SK-N-DZ (cell line): ENCODE measurements around the gene APOBEC3H.

ENCODE experiments used
- DNase-seq: peaks from one replicate; pipeline ENCODE4 v3.0.0-alpha.2; 2015; ENCODE audit warnings: low spot score

Gene APOBEC3H

DNA sequence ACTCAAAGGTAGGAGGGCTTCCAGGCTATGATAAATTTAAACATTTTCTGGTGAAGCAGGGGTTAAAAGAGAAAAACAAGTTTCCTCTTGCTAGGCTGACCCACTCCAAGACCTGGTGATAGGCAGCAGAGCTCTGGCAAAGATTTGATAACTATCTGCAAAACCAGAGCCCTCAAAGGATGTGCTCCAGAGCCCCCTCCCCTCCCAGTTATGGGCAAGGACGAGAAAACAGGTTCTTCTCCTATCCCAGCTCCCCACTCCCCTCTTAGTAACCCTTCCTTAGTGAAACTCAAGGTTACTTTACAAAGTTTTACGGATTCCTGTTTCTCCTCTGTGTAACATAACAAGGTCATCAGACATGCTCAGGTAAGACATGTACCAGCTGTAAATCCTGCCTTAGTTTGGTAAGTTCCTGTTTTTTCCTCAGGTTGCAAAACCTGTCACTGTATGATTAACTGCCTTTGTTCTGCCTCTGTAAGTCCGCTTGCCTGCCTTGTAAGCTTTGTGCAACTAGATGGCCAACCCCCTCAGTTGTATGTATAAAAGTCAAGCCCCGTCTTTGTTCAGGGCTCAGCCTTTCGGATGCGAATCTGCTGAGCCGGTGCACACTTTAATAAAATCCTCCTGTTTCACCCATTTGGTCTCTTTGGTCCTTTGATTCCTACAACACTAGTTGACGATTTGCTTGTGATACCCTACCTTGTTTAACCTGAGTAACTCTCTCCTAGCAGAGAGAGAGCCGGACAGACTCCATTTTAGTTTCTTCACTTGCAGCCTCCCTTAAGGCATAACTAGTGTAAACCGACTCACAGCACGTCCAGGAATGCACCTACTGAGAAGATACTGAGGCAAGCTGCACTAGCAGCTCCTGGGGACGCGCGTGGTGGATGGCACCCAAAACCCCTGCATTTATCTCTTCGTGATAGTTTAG is 13.9 kb downstream of the APOBEC3H start:
- peak; percentile 69 for DNase-seq

DNA sequence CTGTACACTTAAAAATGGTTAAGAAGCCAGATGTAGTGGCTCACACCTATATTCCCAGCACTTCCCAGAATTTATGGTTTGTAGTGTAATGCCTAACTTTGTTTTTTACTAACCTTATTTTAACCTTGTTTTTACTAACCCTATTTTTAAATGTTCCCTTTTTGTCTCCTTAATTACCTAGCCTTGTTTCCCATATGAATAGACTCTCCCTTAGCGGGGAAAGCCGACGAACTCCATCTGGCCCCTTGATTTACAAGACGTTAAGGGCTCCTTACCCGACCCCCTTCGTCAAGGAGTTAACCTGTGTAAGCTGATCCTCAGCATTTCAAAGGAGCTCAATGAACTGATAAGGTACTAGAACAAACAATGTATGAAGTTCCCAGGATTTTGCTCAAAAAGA is 17.1 kb downstream of the APOBEC3H start:
- no peak for DNase-seq

DNA sequence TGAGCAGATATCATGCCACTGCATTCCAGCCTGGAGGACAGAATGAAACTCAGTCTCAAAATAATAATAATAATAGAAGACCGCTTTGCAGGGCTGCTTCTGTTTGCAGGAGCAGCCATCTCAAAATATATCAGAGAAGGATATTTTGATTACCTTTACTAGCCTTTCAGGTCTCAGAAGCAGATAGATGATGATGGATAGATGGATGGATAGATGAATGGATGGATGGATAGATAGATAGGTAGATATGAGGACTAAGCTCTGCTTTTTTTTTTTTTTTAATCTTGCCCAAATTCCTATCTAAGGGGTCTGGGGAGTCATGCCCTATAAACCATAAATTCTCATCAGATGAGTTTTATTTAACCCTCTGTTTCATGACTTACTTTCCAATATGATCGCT is 18.5 kb downstream of the APOBEC3H start:
- no peak for DNase-seq

DNA sequence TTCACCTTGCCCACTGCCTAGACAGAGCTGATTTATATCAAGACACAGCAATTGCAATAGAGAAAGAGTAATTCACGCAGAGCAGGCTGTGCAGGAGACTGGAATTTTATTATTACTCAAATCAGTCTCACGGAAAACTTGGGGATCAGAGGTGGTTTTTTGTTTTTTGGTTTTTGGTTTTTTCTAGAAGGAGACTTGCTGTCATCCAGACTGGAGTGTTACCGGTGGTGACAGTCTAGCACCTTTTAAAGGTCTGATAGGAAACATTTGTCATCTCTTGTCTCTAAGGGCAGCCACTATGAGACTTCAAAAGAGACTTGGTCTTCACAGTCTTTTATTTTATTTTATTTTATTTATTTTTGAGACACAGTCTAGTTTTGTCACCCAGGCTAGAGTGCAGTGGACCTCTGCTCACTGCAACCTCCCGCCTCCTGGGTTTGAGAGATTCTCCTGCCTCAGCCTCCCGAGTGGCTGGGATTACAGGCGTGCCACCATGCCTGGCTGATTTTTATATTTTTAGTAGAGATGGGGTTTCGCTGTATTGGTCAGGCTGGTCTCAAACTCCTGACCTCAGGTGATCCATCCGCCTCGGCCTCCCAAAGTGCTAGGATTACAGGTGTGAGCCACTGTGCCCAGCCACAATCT is 19.1 kb downstream of the APOBEC3H start:
- no peak for DNase-seq

DNA sequence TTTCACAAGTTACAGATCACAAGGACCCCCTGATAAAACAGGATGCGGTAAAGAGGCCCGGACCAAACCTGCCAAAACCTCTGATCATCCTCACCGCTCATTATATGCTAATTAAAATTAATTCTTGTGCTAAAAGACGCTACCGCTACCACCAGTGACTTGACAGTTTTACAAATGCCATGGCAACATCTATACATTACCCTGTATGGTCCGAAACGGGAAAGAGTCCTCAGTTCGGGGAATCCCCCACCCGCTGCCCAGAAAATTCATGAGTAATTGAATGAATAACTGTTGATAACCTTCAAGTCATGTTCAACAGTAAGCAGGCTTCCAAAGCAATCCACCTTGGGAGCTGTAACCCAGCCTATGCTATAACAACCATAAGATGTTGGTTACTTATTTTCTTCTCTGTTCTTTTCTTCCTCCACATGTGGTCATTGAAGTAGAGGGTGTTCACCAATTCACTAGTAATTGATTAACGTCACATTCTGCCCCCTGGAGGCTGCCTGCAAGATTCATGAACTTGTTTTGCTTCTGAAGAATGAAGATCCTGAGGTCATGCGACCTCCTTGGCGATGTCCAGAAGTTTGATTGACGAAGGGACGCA is 20.6 kb downstream of the APOBEC3H start:
- DNase-seq, result no peak

DNA sequence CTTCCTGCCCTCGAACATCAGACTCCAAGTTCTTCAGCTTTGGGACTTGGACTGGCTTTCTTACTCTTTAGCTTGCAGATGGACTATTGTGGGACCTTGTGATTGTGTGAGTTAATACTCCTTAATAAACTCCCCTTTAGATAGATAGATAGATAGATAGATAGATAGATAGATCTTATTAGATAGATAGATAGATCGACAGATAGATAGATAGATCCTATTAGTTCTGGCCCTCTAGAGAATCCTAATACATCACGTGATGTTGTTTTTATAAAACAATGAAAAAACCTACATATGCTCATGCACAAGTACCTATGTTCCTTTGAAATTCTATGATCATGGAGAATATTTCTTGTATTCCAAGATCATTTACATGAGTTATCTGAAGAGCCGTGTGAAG is 23.9 kb downstream of the APOBEC3H start:
- no peak for DNase-seq

DNA sequence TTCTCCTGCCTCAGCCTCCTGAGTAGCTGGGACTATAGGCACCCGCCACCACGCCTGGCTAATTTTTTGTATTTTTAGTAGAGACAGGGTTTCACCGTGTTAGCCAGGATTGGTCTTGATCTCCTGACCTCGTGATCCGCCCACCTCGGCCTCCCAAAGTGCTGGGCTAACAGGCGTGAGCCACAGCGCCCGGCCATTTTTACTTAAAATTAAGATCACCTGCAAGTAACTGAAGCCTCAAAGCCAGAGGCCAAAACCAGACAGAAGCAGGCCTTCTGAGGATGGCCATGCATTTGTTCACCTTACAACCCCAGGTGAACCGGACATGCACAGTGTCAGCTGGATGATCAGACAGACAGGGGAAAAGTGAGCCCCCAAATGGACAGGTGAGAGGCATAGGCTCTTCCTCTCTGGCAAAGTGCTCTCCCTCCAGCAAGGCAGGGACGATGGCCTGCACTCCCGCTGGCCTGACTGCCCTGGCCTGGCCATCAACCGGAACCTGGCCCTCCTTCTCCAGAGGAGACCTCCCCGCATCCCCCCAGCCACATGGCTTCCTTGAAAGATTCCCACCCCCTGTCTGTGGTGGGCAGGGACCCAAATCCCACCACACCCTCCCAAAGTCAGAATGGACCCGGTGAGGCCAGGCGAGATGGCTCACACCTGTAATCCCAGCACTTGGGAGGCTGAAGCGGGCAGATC is 25.9 kb downstream of the APOBEC3H start:
- DNase-seq, result no peak

DNA sequence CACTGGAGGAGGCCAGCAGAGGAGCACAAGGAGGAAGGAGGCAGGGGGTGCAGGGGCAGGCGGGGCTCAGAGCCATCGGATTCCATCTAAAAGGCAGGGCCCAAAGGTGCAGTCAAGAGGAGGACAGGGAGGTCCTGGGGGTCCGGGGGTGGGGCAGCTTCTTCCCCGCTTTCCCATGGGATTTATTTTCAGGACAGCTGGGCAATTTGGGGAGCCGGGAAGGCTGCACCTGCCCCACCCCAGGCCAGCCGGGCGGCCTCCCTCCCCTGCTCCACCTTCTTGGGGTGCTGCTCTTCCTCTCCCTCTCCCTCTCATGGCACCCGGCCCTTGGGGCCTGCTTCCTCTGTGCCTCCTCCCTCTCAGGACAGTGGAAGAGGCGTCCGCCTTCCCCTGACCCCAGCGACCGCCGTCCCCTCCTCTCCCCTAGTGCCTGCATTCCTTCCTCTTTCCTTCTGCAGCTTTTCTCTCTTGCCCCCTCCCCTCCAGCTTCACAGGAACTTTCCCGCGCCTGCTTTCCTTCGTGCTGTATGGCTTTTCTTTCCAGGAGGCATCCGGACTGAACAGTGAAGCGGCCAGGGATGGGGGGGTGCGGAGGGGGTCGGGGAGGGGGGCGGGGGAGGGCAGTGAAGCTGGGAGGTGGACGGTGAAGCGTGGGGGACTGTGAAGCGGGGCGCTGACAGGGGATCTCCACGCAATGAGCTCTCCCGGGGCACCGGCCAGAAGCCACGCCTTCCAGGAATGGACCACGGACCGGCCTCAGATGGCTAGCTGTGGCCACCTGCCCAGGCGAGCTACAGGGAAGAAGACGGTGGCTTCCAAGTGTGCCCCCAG is 26.9 kb downstream of the APOBEC3H start:
- DNase-seq, result no peak

DNA sequence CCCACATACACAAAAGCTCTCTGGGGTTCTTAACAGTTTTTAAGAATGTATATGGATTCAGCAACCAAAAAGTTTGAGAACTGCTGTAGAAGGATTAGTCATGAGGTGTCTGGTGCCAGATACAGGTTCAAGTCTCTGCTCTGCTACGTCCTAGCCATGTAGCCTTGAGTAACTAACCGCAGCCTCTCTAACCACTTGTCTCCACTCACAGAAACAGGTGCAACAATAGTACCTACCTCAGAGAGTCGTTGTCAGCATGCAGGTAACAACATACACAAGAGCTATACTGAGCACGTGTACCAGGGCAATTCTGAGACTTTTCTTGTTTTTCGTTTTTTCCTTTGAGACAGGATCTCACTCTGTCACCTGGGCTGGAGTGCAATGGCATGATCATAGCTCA is 28.6 kb downstream of the APOBEC3H start:
- DNase-seq, result no peak

DNA sequence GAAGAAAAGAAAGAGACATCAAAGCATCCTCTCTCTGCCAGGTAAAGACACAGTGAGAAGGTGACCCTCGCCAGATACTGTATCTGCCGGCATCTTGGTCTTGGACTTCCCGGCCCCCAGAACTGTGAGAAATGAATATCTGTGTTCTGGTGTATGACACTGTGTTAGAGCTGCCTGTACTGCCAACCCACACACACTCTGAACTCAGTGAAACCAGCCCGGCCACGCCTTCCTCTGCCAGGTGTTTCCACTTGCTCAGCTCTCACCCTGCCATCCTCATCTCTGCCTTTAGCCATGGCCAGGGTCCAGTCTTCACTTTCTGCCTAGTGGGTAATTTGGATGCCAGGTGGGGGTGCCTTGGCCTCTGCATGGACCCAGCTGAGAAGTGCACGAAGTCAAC is 31.5 kb downstream of the APOBEC3H start:
- DNase-seq, result no peak

DNA sequence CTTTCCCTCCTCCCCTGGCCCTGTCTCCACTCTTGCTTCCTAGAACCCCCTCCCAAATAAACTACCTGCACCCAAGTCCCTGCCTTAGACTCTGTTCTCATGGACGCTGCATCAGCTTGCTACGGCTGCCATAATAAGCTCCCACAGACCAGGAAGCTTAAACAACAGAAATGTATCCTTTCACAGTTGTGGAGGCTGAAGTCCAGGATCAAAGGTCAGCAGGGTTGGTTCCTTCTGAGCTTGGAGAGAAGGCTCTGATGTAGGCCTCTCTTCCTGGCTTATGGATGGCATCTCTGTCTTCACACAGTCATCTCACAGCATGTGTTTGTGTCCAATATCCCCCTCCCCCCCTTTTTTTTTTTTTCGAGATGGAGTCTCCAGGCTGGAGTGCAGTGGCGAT is 32.0 kb downstream of the APOBEC3H start:
- no peak for DNase-seq

DNA sequence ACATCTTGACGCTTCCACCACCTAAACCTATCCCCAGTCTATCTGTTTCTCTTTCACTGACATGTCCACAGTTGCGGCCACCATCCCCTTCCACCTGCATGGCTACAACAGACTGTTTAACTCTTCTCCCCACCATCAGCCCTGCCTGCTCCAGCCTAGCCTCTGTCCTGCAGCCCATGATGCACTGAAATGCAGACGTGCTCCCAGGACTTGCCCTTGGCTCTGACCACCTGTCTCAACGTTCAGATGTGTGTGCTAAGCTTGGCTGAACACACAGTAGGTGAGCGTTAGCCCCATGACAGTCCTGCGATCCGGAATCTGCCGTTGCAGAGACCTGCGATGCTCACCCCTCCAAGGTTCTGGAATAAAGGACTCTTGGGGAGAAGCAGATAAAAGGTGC is 32.7 kb downstream of the APOBEC3H start:
- no peak for DNase-seq

DNA sequence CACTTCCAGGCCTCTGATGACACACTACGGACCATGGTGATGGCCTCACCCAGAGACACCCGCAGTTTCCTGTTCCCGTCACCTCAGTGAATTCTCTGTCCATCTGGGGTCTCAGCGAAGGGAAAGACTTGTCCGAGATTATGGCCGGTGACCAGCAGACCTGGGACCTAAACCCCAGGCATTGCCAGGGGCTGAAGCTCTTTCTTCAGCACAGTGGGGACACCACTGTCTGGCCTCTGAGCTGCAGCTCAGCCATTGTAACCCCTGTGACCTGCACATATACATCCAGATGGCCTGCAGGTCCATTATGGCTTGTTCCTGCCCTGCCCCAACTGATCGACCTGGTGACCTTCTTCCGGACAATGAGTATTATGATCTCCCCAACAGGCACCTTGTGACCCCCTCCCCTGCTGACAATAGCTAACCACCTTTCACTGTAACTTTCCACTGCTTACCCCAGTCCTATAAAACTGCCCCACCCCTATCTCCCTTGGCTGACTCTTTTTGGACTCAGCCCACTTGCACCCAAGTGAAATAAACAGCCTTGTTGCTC is 33.2 kb downstream of the APOBEC3H start:
- no peak for DNase-seq

DNA sequence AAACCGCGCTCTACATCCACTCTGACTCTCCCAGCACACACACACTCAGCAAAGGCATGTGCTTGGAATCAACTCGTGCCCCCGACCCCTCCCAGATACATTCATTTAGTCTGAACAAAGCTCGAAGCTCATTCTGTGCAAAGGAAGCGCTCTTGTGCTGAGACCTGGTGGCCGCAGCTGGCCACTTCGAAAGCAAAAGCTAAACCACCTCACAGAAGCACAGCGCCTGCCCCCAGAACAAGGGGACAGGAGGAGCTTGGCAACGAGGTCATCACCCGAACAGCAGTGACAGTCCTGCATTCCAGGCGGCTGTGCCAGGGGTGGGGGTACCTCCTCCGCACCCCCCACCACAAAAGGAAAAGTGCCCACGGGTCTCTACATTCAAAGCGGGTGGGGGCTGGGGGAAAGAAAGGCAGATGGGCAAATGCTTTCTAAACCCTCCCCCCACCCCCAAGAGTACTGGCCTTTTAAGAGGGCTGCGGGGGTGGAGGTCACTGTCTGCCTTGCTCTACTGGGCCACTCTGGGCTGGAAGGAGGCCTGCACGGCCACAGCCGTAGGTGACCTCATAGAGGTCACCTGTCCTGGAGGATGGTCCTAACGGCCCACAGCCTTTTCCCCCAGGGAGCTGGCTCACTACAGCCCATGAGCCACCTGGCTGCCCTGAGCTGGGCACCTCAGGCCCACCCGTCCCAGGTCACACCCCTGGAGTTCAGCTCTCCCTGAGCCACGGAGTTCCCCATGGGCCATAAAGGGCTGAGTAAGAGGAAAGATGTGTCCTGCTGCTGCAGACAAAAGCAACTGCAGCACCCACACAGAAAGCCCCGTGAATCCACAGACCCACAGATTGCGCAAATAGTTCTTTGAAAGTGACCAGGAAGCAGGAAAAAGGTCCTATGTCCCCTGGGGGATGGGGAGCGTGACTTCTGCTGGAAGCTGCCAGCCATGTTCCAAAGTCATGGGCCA is 34.1 kb downstream of the APOBEC3H start:
- DNase-seq, result no peak

DNA sequence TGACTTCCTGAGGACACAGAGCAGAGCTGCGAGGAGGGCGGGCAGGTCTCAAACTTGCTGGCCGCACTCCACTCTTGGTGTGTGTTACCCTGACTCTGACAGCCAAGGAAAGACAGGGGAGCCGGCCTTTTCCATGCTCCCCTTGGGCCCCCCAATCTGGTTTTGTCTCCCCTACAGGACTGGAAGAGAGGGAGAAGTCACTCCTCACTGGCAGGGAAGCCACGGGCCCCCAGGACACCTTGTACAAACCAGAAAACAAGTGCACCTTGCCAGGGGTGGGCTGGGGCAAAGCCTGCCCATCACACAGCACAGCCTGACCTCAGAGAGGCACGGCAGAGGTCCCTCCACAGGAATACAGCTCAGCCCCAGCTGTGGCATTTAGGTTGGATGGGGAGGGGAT is 35.2 kb downstream of the APOBEC3H start:
- no peak for DNase-seq

DNA sequence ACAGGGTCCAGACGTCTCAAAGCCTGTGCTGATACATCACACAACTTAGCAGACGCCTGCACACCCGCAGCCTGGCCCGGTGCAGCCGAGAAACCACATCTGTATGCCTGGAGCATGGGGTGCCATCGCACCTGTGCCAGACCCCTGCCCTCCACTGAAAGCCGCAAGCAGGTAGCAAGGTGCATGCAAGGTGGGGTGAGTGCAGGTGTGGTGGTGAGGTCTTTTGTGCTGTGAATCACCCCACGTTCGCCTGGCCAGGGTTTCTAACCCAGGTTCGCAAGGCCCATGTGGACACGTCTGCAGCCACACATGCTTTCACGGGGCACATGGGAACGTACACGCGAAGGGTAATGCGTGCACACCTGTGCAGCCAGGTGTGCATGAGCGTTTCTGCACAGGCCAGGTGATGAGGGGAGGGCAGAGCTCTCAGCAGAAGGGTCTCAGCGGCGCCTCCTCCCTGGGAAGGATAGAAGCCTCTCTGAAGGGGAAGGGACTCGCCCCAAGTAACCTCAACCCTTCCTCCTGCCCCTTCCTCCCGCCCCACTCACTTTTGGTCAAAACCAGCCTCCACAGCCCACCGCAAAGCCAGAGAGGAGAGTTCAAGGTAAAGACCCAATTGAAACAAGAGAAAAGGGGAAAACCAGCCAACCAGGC is 36.0 kb downstream of the APOBEC3H start:
- no peak for DNase-seq

DNA sequence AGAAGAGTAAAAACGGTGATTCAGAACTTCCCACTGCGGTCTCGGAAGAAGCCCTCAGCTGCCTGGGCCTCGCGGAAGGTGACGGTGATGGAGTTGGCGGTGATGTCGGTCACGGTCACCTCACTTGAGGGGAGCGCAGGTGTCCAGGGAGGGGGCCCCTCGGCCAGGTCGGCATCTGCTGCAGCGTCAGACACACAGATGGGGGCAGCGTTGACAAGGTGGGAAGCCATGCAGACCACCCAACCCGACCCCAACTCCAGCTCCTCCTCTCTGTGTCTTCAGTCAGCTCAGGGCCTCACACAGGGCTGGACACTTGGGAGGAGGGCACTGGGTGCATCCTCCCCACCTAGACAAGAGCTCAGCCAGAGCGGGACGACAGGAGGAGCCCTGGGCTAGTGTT is 36.8 kb downstream of the APOBEC3H start:
- DNase-seq, result no peak

DNA sequence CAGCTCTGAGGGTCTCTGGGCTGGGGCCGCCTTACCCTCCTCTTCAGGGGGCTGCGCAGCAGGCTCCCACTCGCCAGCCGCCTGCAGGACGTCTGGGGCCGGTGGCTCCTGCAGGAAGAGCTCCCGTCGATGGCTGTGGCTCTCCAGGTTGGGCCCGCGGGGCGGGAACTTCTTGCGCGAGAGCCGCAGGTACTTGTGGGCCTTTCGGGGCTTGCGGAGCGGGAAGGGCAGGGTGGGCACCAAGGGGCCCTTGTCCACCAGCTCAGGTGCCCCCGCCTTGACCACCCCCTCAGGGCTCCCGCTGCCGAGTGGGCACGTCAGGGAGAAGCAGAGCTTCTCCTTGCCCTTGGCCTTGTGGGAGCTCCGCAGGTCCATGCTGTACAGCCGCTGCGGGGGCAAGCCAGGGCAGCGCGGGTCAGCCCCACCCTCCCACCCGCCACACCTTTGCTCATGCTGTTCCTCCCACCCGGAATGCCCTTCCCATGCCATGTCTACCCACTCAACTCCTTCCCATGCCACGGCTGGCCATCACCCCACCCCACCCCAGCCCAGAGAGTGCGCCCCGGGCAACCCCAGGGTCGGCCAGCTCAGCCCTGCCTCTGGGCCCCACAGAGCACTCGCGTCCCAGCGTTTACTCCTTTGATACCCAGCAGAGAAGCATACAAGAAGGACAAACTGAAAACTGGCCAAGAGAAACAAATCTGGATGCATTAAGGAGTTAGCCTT is 37.5 kb downstream of the APOBEC3H start:
- DNase-seq, result no peak
